Measurements from ENCODE around the gene DNAJC5.

DNAJC5 gene

GRCh38 chr20:63861365-63861934, 33.5 kb upstream of the DNAJC5 start, which contains the start of gene ABHD16B:
Gene ABHD16B, plus strand, starts transcription at chr20:63861498. Its CDS starts 43 bp downstream, at chr20:63861541.
- Histone ChIP-seq H3K9me3 (no peaks in the 10 kb centered on the region), H3K4me3 (ENCODE audit: low read depth in 1 of 2, low read length in 1 of 2) (peak within 1 kb of the TSS; percentile 18 to 36), H3K4me1 (ENCODE audit: control insufficient read depth in 1 of 2, insufficient read depth in 1 of 2, low read depth in 1 of 2, low read length in 1 of 2) (peaks cover 67 to 75% of the 10 kb centered on the region in 2 experiments), H3K27me3 (peaks cover 28% of the 10 kb centered on the region), H3K36me3 (peaks cover 8% of the 10 kb centered on the region), H3K27ac (peak within 1 kb of the TSS; percentile 99)
- no peak for TF ChIP-seq CTCF (IDR thresholded peaks at IDR 0.05)

GRCh38 chr20:63861981-63862901, 32.7 kb upstream of the DNAJC5 start:
- peaks cover 21% of the 10 kb centered on the region for H3K27me3 ChIP-seq

GRCh38 chr20:63863021-63863797, 31.7 kb upstream of the DNAJC5 start:
- Histone ChIP-seq H3K27me3 (peaks cover 11% of the 10 kb centered on the region), H3K4me1 (ENCODE audit: control insufficient read depth in 1 of 2, insufficient read depth in 1 of 2, low read depth in 1 of 2, low read length in 1 of 2) (peaks cover 85 to 86% of the 10 kb centered on the region in 2 experiments), H3K27ac (peak overlapping the region; percentile 99), H3K9me3 (no peaks in the 10 kb centered on the region), H3K36me3 (peaks cover 17% of the 10 kb centered on the region), H3K4me3 (ENCODE audit: low read depth in 1 of 2, low read length in 1 of 2) (peak overlapping the region; percentile 86 to 96)
- no peak for TF ChIP-seq CTCF (IDR thresholded peaks at IDR 0.05)

More at GRCh38 chr20:63861981-63862901, 32.7 kb upstream of the DNAJC5 start:
- Histone ChIP-seq H3K36me3 (peaks cover 13% of the 10 kb centered on the region), H3K27ac (peak overlapping the region; percentile 99), H3K4me3 (ENCODE audit: low read depth in 1 of 2, low read length in 1 of 2) (peak overlapping the region in 1 of 2 experiments; percentile 86), H3K9me3 (no peaks in the 10 kb centered on the region), H3K4me1 (ENCODE audit: control insufficient read depth in 1 of 2, insufficient read depth in 1 of 2, low read depth in 1 of 2, low read length in 1 of 2) (peaks cover 75 to 83% of the 10 kb centered on the region in 2 experiments)
- no peak for TF ChIP-seq CTCF (IDR thresholded peaks at IDR 0.05)

GRCh38 chr20:63863798-63864544, 31.0 kb upstream of the DNAJC5 start:
- Histone ChIP-seq H3K36me3 (peaks cover 25% of the 10 kb centered on the region), H3K4me1 (ENCODE audit: control insufficient read depth in 1 of 2, insufficient read depth in 1 of 2, low read depth in 1 of 2, low read length in 1 of 2) (peaks cover 86 to 87% of the 10 kb centered on the region in 2 experiments), H3K27ac (peak overlapping the region; percentile 99), H3K9me3 (no peaks in the 10 kb centered on the region), H3K4me3 (ENCODE audit: low read depth in 1 of 2, low read length in 1 of 2) (peak overlapping the region; percentile 86 to 96), H3K27me3 (peaks cover 3% of the 10 kb centered on the region)
- TF ChIP-seq CTCF (IDR thresholded peaks at IDR 0.05) = peak; percentile 90
